HepG2 (cell line): ENCODE results near the gene ABCB6. TPM values are rescaled to one million over a fixed set of nuclear protein-coding genes. Genes with fewer than 3 reads are reported as not detected.

Experiments
- AGO1 ChIP-seq: fragments of 200-400 bp; formaldehyde crosslinking; IDR thresholded peaks from 2 replicates; pipeline ENCODE4 v1.6.1; 2017; ENCODE audit warnings: mild to moderate bottlenecking, low read depth, low read length, moderate library complexity; ENCODE audit not compliant: poor library complexity, severe bottlenecking
- BORCS8-MEF2B ChIP-seq: sonication (generic); formaldehyde crosslinking; IDR thresholded peaks from 2 replicates; pipeline ENCODE4 v1.8.0; 2022; ENCODE audit warnings: mild to moderate bottlenecking, missing genetic modification reagents
- CBFB ChIP-seq: sonication (generic); formaldehyde crosslinking; IDR thresholded peaks from 2 replicates; pipeline ENCODE4 v1.4.0; 2020; ENCODE audit warnings: missing genetic modification reagents
- CHD2 ChIP-seq: IDR thresholded peaks from 2 replicates; pipeline ENCODE4 v1.6.1; 2011; ENCODE audit warnings: low read depth, low read length, improper control_type of control experiment
- ERF ChIP-seq: IDR thresholded peaks from 2 replicates; pipeline ENCODE4 v1.6.1; 2018; ENCODE audit warnings: missing biosample characterization, missing genetic modification reagents
- FOXA3 ChIP-seq: IDR thresholded peaks from 2 replicates; pipeline ENCODE4 v1.6.1; 2016; ENCODE audit warnings: missing genetic modification reagents, missing compliant biosample characterization
- GZF1 ChIP-seq: sonication (generic); formaldehyde crosslinking; IDR thresholded peaks from 2 replicates; pipeline ENCODE4 v1.5.1; 2020; ENCODE audit warnings: mild to moderate bottlenecking, missing genetic modification reagents
- KDM5B ChIP-seq: sonication (generic); formaldehyde crosslinking; IDR thresholded peaks from 2 replicates; pipeline ENCODE4 v1.4.0; 2020; ENCODE audit warnings: missing genetic modification reagents, mild to moderate bottlenecking, borderline replicate concordance
- MXD4 ChIP-seq: IDR thresholded peaks from 2 replicates; pipeline ENCODE4 v1.6.1; 2016; ENCODE audit warnings: mild to moderate bottlenecking, missing biosample characterization, missing genetic modification reagents
- NFIC ChIP-seq: IDR thresholded peaks from 2 replicates; pipeline ENCODE4 v1.6.1; 2012; ENCODE audit warnings: mild to moderate bottlenecking, low read length, inconsistent platforms
- NFYB ChIP-seq: sonication (generic); formaldehyde crosslinking; IDR thresholded peaks from 2 replicates; pipeline ENCODE4 v1.4.0; 2020; ENCODE audit warnings: missing genetic modification reagents
- NONO ChIP-seq, 2 experiments: fragments of 450-650 bp in 1 of 2; sonication (generic) in 1 of 2; formaldehyde crosslinking in 1 of 2; IDR thresholded peaks in 1 of 2; conservative IDR thresholded peaks in 1 of 2; 2 replicates each; pipeline versions ENCODE4 v1.6.1 to v1.8.0; 2017 to 2022; ENCODE audit warnings: mild to moderate bottlenecking in 1 of 2, missing genetic modification reagents in 1 of 2, moderate library complexity in 1 of 2
- POLR2A ChIP-seq, 2 experiments: IDR thresholded peaks; 2 replicates each; pipeline ENCODE4 v1.6.1; 2011; ENCODE audit warnings: low read depth in 2 of 2, low read length in 2 of 2, mild to moderate bottlenecking in 1 of 2, moderate library complexity in 1 of 2; ENCODE audit not compliant: insufficient read depth in 1 of 2
- SNAPC5 ChIP-seq: sonication (generic); formaldehyde crosslinking; IDR thresholded peaks from 2 replicates; pipeline ENCODE4 v1.8.1; 2023; ENCODE audit warnings: mild to moderate bottlenecking, missing genetic modification reagents, borderline replicate concordance
- TRIM24 ChIP-seq: sonication (generic); formaldehyde crosslinking; IDR thresholded peaks from 2 replicates; pipeline ENCODE4 v1.8.0; 2022; ENCODE audit warnings: mild to moderate bottlenecking, missing genetic modification reagents
- YEATS2 ChIP-seq: sonication (generic); formaldehyde crosslinking; IDR thresholded peaks from 2 replicates; pipeline ENCODE4 v1.4.0; 2020; ENCODE audit warnings: missing genetic modification reagents, borderline replicate concordance
- ZBTB49 ChIP-seq: sonication (generic); formaldehyde crosslinking; IDR thresholded peaks from 2 replicates; pipeline ENCODE4 v1.4.0; 2020; ENCODE audit warnings: missing genetic modification reagents, borderline replicate concordance
- ZBTB8A ChIP-seq: sonication (generic); formaldehyde crosslinking; IDR thresholded peaks from 2 replicates; pipeline ENCODE4 v1.4.0; 2020; ENCODE audit warnings: mild to moderate bottlenecking, low read depth, missing genetic modification reagents, borderline replicate concordance
- ZFAT ChIP-seq: sonication (generic); formaldehyde crosslinking; conservative IDR thresholded peaks from 2 replicates; pipeline ENCODE4 v1.8.1; 2023; ENCODE audit warnings: missing genetic modification reagents, inconsistent platforms
- ZFP36 ChIP-seq: fragments of 150-350 bp; IDR thresholded peaks from 2 replicates; pipeline ENCODE4 v1.6.1; 2018; ENCODE audit warnings: borderline replicate concordance, low read length, low read depth; ENCODE audit not compliant: partially characterized antibody
- ZFP37 ChIP-seq: sonication (generic); formaldehyde crosslinking; IDR thresholded peaks from 2 replicates; pipeline ENCODE4 v1.4.0; 2020; ENCODE audit warnings: missing genetic modification reagents, borderline replicate concordance
- ZNF10 ChIP-seq: sonication (generic); formaldehyde crosslinking; IDR thresholded peaks from 2 replicates; pipeline ENCODE4 v1.4.0; 2020; ENCODE audit warnings: mild to moderate bottlenecking, low read depth, missing genetic modification reagents, borderline replicate concordance
- ZNF484 ChIP-seq: sonication (generic); formaldehyde crosslinking; IDR thresholded peaks from 2 replicates; pipeline ENCODE4 v1.5.1; 2020; ENCODE audit warnings: mild to moderate bottlenecking, low read depth, missing genetic modification reagents, borderline replicate concordance
- ZNF570 ChIP-seq: sonication (generic); formaldehyde crosslinking; IDR thresholded peaks from 2 replicates; pipeline ENCODE4 v1.4.0; 2020; ENCODE audit warnings: mild to moderate bottlenecking, missing genetic modification reagents, borderline replicate concordance
- ZNF782 ChIP-seq: sonication (generic); formaldehyde crosslinking; IDR thresholded peaks from 2 replicates; pipeline ENCODE4 v1.4.0; 2020; ENCODE audit warnings: missing genetic modification reagents, mild to moderate bottlenecking, borderline replicate concordance
- ZSCAN31 ChIP-seq: sonication (generic); formaldehyde crosslinking; IDR thresholded peaks from 2 replicates; pipeline ENCODE4 v1.5.0; 2020; ENCODE audit warnings: low read depth, mild to moderate bottlenecking, missing genetic modification reagents
- ZZZ3 ChIP-seq: sonication (generic); formaldehyde crosslinking; IDR thresholded peaks from 2 replicates; pipeline ENCODE4 v1.4.0; 2020; ENCODE audit warnings: missing genetic modification reagents, mild to moderate bottlenecking, borderline replicate concordance
- polyA plus RNA-seq, 8 experiments: library from polyadenylated mRNA; depleted of rRNA in 3 of 8; stranded (reverse) in 7 of 8; unstranded in 1 of 8; fragments of >200 nt; fragmentation: Illumina TruSeq in 4 of 8; extraction: Trizol in 4 of 8; gene quantifications; 2 replicates each; pipeline versions ENCODE4 v1.2.1 to v1.2.3, GENCODE V29; 2011 to 2016; ENCODE audit warnings: low read depth in 4 of 8, missing spikeins in 1 of 8, mixed read lengths in 1 of 8; ENCODE audit not compliant: insufficient read depth in 1 of 8
- total RNA-seq, 5 experiments: library from RNA; depleted of rRNA; stranded (reverse); fragments of >200 nt; fragmentation: Illumina TruSeq; extraction: Trizol; gene quantifications; 2 replicates each; pipeline ENCODE4 v1.2.3, GENCODE V29; 2016; ENCODE audit warnings: low read depth in 1 of 5

Gene ABCB6
- total and polyA plus RNA-seq, 2 of the 13 experiments (the other 11 are each of a cell fraction or from before 2014, with no cell fraction given), result 91.1 to 137 TPM

GRCh38 chr2:219177552-219178376 lies 41.0 kb downstream of the ABCB6 start, which contains the start of gene RETREG2 (continued):
- TF ChIP-seq ZBTB8A (no peak), ZNF10 (CRISPR knock-in tag) (no peak), MXD4 (no peak), TRIM24 (CRISPR knock-in tag) (no peak), NFIC (peak; percentile 53; the same call in 1 of the 2 replicates), NFYB (no peak), ZNF570 (peak; percentile 88; the same call in 1 of the 2 replicates), KDM5B (CRISPR knock-in tag) (peak; percentile 85; the same call in 1 of the 2 replicates), ZZZ3 (CRISPR knock-in tag) (peak; percentile 78), SNAPC5 (CRISPR knock-in tag) (no peak), CHD2 (no peak), ERF (CRISPR knock-in tag) (peak; percentile 91), ZNF484 (CRISPR knock-in tag) (no peak; the same call in 1 of the 2 replicates), POLR2A (IDR thresholded peaks at IDR 0.05; ENCODE audit: insufficient read depth in 1 of 2, low read depth in 2 of 2, low read length in 2 of 2) (peak in 1 of 2 experiments; percentile 82; a peak in 2 of 4 replicates), ZNF782 (peak; percentile 97), ZFAT (CRISPR knock-in tag) (0 out of 2 replicates have a peak, but pooled peaks have one; percentile 35), ZFP36 (no peak), FOXA3 (CRISPR knock-in tag) (peak; percentile 89), YEATS2 (peak; percentile 56; the same call in 1 of the 2 replicates), ZSCAN31 (peak; percentile 68), BORCS8-MEF2B (CRISPR knock-in tag) (peak; percentile 81), CBFB (peak; percentile 75; the same call in 1 of the 2 replicates), ZFP37 (no peak; the same call in 1 of the 2 replicates), GZF1 (no peak; the same call in 1 of the 2 replicates), NONO (IDR thresholded peaks at IDR 0.05) (no peak), NONO (CRISPR knock-in tag; conservative IDR thresholded peaks at IDR 0.05) (peak; percentile 63), ZBTB49 (CRISPR knock-in tag) (no peak), AGO1 (no peak)
